KMS-11 (cell line): ENCODE results near the gene PIGQ.

ENCODE experiments used
- H2AFZ ChIP-seq: fragments of 200-600 bp; sonication (generic); 2 replicates; pipeline ENCODE4 v1.6.1; 2016; ENCODE audit warnings: antibody characterized with exemption, mixed run types, low read depth
- H3K27ac ChIP-seq: fragments of 200-600 bp; sonication (generic); 2 replicates; pipeline ENCODE4 v1.6.1; 2016; ENCODE audit warnings: mild to moderate bottlenecking, mixed run types
- H3K27me3 ChIP-seq: fragments of 200-600 bp; sonication (generic); 2 replicates; pipeline ENCODE4 v1.6.1; 2017; ENCODE audit warnings: mild to moderate bottlenecking, low read depth, mixed run types, moderate library complexity; ENCODE audit not compliant: insufficient read depth
- H3K36me3 ChIP-seq: fragments of 200-600 bp; sonication (generic); 2 replicates; pipeline ENCODE4 v1.6.1; 2017; ENCODE audit warnings: mild to moderate bottlenecking, mixed run types; ENCODE audit not compliant: insufficient read depth
- H3K4me1 ChIP-seq: fragments of 200-600 bp; sonication (generic); 2 replicates; pipeline ENCODE4 v1.6.1; 2016; ENCODE audit warnings: mild to moderate bottlenecking, low read depth, mixed run types; ENCODE audit not compliant: poor library complexity, severe bottlenecking
- H3K4me2 ChIP-seq: fragments of 200-600 bp; sonication (generic); 2 replicates; pipeline ENCODE4 v1.7.0; 2016; ENCODE audit warnings: mild to moderate bottlenecking, mixed run types
- H3K4me3 ChIP-seq: fragments of 200-600 bp; sonication (generic); IDR thresholded peaks from 2 replicates; pipeline ENCODE4 v1.6.1; 2017; ENCODE audit warnings: low read depth, low read length, mixed read lengths; ENCODE audit not compliant: insufficient read depth
- H3K79me2 ChIP-seq: fragments of 200-600 bp; sonication (generic); 2 replicates; pipeline ENCODE4 v1.6.1; 2016; ENCODE audit warnings: low read depth, mixed run types; ENCODE audit not compliant: insufficient read depth
- H3K9ac ChIP-seq: fragments of 200-600 bp; sonication (generic); 2 replicates; pipeline ENCODE4 v1.6.1; 2016; ENCODE audit warnings: mild to moderate bottlenecking, mixed run types
- H4K20me1 ChIP-seq: fragments of 200-600 bp; sonication (generic); 2 replicates; pipeline ENCODE4 v1.6.1; 2016; ENCODE audit warnings: mild to moderate bottlenecking, mixed run types; ENCODE audit not compliant: insufficient read depth
- CTCF ChIP-seq: fragments of 200-600 bp; sonication (generic); conservative IDR thresholded peaks from 2 replicates; pipeline ENCODE4 v1.6.1; 2017; ENCODE audit warnings: low read depth, mild to moderate bottlenecking, antibody characterized with exemption, low read length, moderate library complexity, mixed read lengths

The PIGQ gene

GRCh38 chr16:526181-527014, 43.4 kb upstream of the PIGQ start:
- H3K36me3 ChIP-seq: no peaks in the 10 kb centered on the region
- H3K9ac ChIP-seq: peak overlapping the region; percentile 90
- H3K27me3 ChIP-seq: no peaks in the 10 kb centered on the region
- peaks cover 50% of the 10 kb centered on the region for H3K79me2 ChIP-seq
- TF ChIP-seq CTCF: no peak
- peak overlapping the region; percentile 71; the same call in 1 of the 2 replicates for H2AFZ ChIP-seq
- no peak overlapping the region for H3K4me3 ChIP-seq
- peak overlapping the region; percentile 100 for H3K4me2 ChIP-seq
- H3K4me1 ChIP-seq: peaks cover 32% of the 10 kb centered on the region
- H4K20me1 ChIP-seq: peaks cover 11% of the 10 kb centered on the region
- peak overlapping the region; percentile 88 for H3K27ac ChIP-seq

DNA sequence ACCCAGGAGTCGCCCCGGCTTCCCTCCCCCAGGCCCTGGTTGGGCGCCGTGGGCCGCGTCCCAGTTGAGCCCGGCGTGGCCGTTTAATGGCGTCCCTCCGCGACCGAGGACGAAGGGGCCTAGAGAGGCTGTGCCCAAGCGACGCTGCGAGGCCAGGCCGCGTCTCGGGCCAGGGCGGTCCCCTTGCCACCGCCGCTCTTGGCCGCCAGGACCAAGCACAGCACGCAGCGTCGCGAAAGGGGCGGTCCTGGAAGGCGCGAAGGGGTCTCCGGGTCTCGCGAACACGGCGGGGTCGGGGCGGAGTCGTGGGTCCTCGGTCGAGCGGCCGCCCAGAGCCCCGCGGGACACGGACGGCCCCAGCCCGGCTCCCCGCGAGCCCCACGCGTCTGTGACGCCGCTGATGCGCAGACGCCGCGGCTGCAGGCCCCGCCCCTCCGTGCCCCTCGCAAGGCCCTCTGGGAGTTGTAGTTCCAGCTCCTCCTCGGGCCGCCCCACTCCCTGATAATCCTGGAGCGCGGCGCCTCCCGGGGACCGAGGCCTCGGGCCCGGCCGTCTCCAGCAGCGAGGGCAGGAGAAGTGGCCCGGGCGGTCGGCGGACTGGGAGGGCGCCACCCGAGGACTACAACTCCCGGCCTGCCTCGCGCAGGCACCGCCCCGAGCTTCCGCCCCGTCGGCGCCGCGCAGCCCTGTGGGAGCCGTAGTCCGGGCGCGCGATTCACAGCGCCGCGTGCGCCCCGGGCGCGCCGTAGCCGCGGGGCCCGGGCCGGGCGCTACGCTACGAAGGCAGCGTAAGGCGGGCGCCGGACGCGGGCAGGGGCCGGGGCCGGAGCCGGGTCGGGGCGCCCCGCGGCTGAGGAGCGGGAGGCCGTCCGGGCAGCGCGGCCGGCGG, 42.5 kb upstream of the PIGQ start, which contains the start of gene CAPN15:
Gene CAPN15 (plus strand): TSS at position 698 of the 889 bp plus-strand sequence. CDS start 19,127 bp downstream, outside the sequence.
- Histone ChIP-seq H4K20me1 (peaks cover 11% of the 10 kb centered on the region), H3K79me2 (peaks cover 58% of the 10 kb centered on the region), H3K4me3 (no peak within 1 kb of the TSS), H3K27me3 (no peaks in the 10 kb centered on the region), H3K27ac (peak within 1 kb of the TSS; percentile 88), H3K4me1 (peaks cover 40% of the 10 kb centered on the region), H3K4me2 (peak within 1 kb of the TSS; percentile 100), H3K36me3 (no peaks in the 10 kb centered on the region), H2AFZ (peak within 1 kb of the TSS; percentile 71), H3K9ac (peak within 1 kb of the TSS; percentile 90)
- no peak for TF ChIP-seq CTCF

DNA sequence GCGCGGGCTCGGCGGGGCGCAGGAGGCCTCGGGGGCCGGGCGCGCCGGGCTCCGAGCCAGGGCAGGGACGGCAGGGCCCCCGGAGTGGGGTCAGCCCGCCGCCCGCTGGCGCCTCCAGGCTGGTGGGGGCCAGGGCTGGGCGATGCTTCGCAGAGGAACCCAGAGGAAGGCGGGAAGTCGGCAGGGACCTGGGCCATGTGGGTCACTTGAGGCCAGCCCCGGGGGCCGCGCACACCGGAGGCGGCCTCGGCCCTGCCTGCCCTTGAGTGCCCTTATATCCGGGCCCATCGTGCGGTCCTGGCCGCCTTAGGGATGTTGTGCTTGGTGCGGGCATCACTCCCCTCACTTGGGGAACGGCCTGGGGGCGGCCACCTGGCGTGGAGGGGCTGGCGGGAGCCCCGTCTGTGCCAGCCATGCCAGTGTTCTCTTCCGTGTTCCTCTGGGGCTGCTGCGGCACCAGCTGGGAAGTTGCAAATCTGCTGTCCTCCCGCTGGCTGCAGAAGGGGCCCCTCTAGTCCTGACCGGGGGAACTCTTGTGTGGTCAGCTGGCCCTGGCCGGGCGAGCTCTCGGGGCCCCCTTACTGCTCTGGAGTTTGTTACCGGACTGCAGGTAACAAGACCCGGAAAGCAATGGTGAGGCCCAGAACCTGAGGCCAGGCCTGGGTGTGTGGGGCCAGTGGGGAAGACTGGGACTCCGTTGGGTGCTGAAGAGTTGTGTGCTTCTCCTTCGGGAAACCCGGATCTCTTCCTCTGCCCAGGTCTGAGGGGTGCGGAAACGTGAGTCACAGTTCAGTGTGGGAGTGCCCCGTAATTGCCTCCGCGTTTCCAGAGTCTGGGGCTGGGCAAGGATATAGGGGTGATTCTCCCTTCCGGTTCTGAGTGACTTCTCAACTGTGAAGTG, 41.4 kb upstream of the PIGQ start:
- H3K27me3 ChIP-seq: no peaks in the 10 kb centered on the region
- H4K20me1 ChIP-seq: peaks cover 11% of the 10 kb centered on the region
- peak overlapping the region; percentile 93 for H3K4me2 ChIP-seq
- H3K4me1 ChIP-seq: peaks cover 42% of the 10 kb centered on the region
- no peak overlapping the region; the same call in 1 of the 2 replicates for H2AFZ ChIP-seq
- no peak overlapping the region for H3K4me3 ChIP-seq
- peak overlapping the region; percentile 52 for H3K27ac ChIP-seq
- H3K79me2 ChIP-seq: peaks cover 69% of the 10 kb centered on the region
- no peak for TF ChIP-seq CTCF
- peak overlapping the region; percentile 88 for H3K9ac ChIP-seq
- H3K36me3 ChIP-seq: no peaks in the 10 kb centered on the region
